NOMO-1 treated with dmso at 0.1 percent for 144 hours (cell line): ENCODE results near the gene LGI4.

Experiments
- DNase-seq: peaks from one replicate; lab custom pipeline; 2025; ENCODE audit not compliant: unreplicated experiment; lab: John Stamatoyannopoulos, UW

The LGI4 gene

DNA sequence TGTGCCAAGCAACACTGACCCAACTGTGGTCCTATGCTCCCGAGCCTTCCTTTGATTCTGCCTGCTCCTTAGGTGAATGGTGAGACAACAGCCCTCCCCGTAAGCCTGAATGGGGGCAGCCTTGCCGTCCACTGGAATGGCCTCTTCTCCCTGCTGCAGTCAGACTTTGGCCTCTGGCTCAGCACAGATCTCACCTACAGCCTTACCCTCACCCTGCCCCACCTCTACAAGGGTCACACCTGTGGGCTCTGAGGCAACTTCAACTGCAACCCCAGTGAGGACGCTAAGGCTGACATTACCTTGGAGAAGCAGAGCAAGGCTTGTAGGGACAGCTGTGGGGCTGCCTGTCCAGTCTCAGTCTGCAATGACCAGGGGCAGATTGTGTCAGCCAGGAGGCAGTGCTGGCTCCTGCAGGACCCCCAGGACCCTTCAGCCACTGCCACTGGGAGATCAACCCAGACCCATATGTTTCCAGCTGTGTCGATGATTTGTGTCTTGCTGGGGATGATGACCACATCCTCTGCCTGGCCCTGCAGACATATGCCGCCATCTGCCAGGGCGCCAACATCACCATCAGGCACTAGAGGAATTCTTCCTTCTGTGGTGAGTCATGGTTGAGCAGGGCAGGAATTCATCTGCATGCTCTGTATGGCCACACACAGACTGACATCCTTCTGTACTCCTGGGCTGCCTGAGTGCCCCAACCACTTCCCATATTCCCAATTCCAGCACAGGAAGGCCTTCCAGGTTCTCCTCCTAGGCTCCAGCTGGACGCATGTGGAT, 46.5 kb downstream of the LGI4 start:
- DNase-seq, result no peak

DNA sequence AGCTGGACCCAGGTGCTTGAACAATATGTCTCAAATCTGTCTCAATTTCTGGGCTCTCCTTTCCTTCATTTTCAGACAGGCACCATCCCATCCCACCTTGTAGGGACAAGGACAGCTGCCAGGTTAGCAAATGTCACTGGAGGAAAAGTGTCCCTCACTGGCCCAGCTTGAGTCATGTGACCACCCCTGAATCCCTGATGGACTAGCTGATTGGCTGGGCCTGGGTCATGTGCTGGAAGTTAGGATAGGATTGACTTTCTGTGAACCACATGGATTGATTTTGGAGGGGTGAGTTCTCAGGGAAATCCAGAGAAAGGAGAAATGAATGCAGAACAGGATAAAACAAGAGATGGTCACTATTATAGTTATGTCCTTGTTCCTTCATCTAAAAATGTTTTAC, 47.5 kb downstream of the LGI4 start:
- no peak for DNase-seq

DNA sequence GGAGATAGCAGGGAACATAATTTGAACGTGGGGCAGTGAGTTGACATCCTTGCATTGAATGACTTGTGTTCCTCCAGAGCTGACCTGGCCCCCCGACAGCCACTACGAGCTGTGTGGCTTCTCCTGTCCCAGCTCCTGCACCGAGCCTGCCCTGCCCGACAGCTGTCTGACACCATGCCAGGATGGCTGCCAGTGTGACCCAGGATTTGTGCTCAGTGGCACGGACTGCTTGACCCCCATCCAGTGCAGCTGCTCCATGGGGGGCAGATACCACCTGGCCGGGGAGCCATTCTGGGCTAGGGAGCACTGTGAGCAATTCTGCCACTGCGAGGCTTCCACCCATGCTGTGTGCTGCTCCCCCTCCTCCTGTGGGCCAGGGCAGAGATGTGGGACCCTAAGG, 48.4 kb downstream of the LGI4 start:
- DNase-seq, result no peak

DNA sequence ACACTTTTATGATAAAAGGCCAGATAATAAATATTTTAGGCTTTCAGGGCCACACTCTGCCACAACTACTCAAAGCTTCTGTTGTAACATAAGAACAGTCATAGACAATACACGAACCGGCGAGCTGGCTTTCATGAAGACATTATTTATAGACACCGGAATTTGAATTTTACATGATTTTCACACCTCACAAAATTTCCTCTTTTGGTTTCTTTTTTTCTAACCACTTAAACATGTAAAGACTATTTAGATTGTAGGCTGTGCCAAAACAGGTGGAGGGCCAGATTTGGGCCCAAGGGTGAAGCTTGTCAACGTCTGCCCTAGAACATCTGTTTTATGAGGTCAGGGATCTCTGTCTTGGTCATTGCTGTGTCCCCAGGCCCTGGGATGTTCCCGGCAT, 48.9 kb downstream of the LGI4 start:
- no peak for DNase-seq

DNA sequence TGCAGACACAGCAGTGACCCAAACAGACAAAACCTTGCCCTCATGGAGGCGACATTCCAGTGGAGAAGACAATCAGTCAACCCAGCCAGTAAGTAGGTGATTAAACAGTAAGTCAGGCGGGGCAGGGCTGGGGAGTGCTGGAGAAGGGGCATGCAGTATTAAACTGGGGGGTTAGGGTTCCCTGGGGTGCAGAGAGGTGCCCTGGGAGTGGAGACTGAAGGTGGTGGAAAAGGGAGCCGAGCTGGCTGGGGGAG, 50.4 kb downstream of the LGI4 start:
- no peak for DNase-seq

DNA sequence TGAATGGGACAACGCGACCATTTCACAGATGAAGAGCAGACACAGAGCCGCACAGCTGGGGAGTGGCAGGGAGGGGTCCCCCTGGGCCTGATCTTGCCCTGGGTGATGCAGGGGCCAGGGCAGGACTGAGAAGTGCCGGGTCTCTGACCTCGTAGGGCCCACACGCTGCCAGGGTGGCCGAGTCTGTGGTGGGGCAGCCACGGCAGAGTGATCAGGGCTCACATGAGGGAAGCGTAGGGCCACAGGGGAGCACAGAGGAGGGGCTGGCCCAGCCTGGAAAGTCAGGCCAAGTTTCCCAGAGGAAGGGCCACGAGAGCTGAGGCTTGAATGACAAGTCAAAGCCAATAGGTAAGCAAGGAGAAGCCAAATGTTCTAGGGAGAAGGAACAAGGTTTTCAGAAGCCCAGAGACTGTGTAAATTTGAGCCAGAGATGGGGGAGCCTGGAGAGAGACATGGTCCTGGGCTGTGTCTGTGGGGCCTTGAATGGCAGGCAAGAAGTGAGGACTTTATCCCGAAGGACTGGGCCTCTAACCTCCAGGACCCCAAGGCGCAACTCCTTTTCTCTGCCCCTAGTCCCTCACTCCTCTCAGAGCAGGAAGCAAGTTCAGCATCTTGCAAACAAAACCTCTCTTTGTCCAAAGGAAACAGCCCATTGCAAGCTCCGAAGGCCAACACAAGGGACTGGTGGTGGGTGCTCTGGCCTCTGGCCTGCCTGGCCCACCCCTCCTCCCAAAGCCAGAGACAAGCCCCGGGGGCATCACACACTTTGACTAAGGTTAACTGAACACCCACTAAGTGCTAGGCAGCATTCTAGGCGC, 51.0 kb downstream of the LGI4 start:
- DNase-seq, result no peak

DNA sequence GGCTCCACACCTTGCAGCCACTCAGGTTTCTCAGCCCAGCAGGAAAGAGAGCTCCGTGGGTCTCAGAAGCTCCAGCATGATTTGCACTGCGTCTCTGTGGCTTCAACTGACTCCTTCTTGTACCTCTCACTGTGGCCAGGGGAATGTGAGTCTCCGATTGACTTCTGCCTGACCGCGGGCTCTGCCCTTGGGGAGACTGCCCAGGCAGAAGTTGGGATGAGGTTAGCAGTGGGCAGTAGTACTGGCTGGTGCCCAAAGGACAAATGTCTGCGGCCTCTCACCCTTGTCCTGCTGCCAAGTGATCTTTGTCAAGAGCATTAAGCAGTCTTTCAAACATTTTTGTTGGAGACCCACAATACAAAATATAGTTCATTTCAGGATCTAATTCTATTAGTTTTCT, 53.7 kb downstream of the LGI4 start:
- DNase-seq, result no peak

DNA sequence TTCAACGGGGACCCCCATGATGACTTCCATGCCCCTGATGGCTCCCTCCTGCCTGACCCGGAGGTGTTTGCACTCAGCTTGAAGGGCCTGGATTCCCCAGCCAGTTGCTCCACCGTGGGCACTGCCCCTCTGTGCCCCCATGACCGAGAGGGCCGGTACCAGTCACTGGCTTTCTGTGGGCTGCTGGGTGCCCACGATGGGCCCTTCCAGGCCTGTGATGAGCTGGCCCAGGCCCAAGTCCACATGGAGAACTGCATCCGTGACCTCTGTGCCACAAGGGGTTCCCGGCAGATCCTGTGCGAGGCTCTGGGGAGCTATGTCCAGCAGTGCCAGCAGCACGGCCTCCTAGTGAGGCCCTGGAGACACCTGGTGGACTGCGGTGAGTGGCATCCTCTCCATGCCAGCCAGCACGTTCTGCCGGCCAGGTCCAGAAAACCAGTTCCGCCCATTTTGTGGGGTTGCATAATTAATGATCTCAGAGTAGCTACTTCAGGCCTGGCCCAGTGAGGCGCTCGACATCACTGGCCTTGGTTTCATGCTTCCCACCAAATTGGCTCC, 54.2 kb downstream of the LGI4 start:
- no peak for DNase-seq

DNA sequence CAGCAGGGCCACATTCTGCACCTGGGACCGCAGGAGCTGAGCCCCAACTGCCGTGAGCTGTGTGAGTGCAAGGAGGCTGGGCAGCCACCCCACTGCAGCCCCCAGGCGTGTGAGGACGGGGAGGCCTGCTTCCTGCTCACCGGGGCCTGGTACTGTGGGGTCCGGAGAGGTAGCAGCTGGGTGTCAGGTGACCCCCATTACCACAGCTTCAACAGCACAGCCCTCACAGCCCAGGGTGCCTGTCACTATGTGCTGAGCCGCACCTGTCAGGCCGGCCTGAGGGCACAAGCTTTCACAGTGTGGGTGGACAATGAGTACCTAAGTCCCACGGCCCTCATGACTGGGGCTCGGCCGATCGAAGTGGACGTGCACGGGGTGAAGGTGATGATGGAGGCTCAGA, 55.0 kb downstream of the LGI4 start:
- no peak for DNase-seq

DNA sequence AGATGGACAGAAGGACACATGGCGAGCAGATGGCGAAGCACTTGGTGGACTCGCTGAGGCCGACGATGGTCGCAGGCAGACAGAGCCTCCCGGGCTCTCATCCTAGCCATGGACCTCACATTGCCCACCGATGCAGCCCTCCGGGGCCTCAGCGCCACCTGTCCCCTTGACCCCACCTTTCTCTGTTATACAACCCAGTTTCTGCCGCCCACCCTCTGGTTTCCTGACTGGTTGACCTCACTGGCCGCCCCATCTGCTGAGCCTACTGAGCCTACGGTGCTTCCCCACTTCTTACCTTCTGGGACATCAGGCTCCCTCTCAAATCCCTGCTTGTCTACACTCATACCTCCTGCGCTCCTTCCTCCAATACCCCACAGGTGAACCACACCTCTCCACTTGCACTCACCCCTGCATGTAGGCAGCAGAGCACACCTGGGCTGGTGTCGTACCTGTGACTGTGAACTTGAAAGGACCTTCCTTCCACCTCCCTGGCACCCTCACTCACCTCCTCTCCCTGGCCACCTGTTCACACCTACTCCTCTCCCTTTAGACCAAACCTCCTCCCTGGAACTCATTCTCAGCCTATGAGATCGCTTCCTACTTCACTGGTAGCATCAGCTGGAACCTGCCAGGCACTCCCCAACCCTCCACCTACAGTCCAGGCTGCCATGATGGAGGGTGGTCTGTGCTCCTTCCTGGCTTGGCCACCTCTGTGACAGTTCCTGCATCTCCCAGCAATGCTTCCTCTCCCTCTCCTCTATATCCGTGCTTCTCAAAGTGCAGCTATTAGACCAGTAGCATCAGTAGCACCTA, 57.2 kb downstream of the LGI4 start:
- DNase-seq, result no peak

DNA sequence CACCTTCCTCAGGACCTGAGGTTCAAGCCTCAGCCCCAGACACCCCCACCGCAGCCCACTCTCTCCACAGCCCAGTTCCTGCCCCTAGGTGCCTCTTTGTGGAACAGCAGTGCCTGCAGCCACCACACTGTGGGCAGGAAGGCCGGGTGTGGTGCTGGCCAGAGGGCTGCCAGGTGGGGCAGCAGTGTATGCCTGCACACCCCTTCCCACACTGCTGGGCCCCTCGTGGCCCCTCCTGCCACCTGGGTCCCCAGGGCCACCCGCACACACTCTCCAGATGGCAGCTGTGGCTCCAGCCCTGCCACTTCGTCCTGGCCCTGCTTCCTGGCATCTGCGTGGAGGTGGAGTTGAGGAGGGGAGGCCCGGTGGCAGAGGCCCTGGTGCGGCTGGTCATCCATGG, 58.2 kb downstream of the LGI4 start:
- DNase-seq, result no peak

DNA sequence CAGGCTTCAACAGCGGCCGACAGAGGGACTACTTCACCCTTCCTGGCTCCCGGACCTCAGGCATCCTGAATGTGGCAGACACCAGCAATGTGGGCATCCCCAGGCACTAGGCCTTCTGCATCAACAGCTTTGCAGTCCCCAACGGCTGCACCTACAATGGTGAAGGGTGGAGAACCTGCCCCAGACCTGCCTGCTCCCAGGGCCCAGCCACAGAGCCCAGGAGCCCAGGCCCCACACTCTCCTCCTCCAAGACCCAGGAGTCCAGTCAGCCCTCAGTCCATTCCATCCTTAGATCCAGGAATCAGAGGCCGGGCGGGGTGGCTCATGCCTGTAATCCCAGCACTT, 58.9 kb downstream of the LGI4 start:
- DNase-seq, result no peak

DNA sequence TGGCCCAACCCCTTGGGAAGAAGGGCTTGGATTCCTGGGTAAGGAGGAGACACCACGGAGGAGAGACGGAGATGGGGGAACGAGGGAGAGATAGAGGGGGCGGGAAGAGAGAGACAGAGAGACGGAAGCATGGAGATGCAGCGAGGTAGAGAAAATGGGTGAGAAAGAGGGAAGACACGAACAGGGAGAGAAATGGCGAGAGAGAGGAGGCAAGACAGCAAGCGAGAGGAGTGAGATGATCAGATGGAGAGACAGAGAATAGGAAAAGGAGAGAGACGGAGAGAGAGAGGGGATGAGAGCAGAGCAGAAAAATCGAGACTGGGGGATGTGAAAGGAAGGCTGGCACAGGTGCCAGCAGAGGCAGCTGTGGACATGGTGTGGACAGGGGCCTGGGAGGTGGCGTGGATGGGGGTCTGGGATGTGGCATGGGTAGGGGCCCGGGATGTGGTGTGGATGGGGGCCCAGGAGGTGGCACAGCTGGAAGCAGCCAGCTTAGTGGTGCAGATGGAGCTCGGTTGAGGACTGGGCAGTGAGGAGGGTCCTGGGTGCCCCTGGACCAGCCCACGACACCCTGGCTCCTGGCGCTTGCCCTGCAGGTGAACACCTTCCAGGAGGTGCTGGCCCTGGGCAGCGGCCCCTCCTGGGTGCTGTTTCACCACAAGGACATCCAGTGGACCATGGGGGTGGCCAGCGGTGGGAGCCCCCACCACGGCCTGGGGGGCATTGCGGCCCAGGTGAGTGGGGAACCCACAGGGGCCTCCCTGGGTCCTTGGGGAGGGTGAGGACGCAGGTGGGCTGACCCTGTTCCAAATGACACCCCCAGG, 59.4 kb downstream of the LGI4 start:
- DNase-seq, result no peak
